IMR-90 (cell line): ENCODE measurements around the gene CXCL3. TPM values are rescaled to one million over a fixed set of nuclear protein-coding genes. Genes with fewer than 3 reads are reported as not detected.

ENCODE experiments used
- ATAC-seq: fragments of 200-7000 bp; cut with Tn5 transposase; 2 replicates; pipeline ENCODE4 v1.9.1; 2020; ENCODE audit warnings: low read depth, mild to moderate bottlenecking, moderate library complexity
- BruUV-seq: library from RNA; stranded (reverse); fragments of 400-500 nt; replicated peaks from 2 replicates; lab custom pipeline; 2021; lab: Mats Ljungman, UMichigan
- CTCF ChIA-PET: fragments of 300-600 bp; formaldehyde crosslinking; extraction: SDS; loops from one replicate; lab custom pipeline; 2021; ENCODE audit warnings: antibody characterized with exemption; lab: Yijun Ruan, JAX
- POLR2A ChIA-PET: fragments of 300-600 bp; sonication (Branson Sonifier 250); formaldehyde crosslinking; loops from one replicate; lab custom pipeline; 2022; ENCODE audit warnings: antibody characterized with exemption; ENCODE audit not compliant: unreplicated experiment; lab: Charles Lee
- DNase-seq: peaks from one replicate; pipeline ENCODE4 v3.0.0; 2013
- H2AFZ ChIP-seq: replicated peaks from 2 replicates; pipeline ENCODE3; 2013; ENCODE audit warnings: low read length, mild to moderate bottlenecking; ENCODE audit not compliant: poor library complexity
- H2AK5ac ChIP-seq: 2 replicates; pipeline ENCODE4 v1.6.1; 2013; ENCODE audit warnings: low read depth, low read length, inconsistent platforms
- H2AK9ac ChIP-seq: replicated peaks from 2 replicates; pipeline ENCODE3; 2013; ENCODE audit warnings: mild to moderate bottlenecking, low read depth, low read length, moderate library complexity; ENCODE audit not compliant: poor library complexity
- H2BK120ac ChIP-seq: 2 replicates; pipeline ENCODE4 v1.6.1; 2013; ENCODE audit warnings: low read depth, low read length, inconsistent platforms
- H2BK15ac ChIP-seq: 3 replicates; pipeline ENCODE4 v1.6.1; 2013; ENCODE audit warnings: low read depth, low read length, inconsistent platforms
- H2BK20ac ChIP-seq: 2 replicates; pipeline ENCODE4 v1.6.1; 2013; ENCODE audit warnings: low read depth, mild to moderate bottlenecking, inconsistent platforms, low read length, moderate library complexity
- H2BK5ac ChIP-seq: 2 replicates; pipeline ENCODE4 v1.6.1; 2013; ENCODE audit warnings: mild to moderate bottlenecking, low read depth, low read length, inconsistent platforms; ENCODE audit not compliant: poor library complexity, severe bottlenecking
- H3K14ac ChIP-seq: replicated peaks from 2 replicates; pipeline ENCODE4 v1.6.1; 2013; ENCODE audit warnings: low read depth, low read length, inconsistent platforms
- H3K18ac ChIP-seq: 2 replicates; pipeline ENCODE4 v1.6.1; 2013; ENCODE audit warnings: low read depth, low read length, control low read depth
- H3K23ac ChIP-seq: 2 replicates; pipeline ENCODE4 v1.6.1; 2013; ENCODE audit warnings: low read depth, low read length, inconsistent platforms
- H3K27ac ChIP-seq: 2 replicates; pipeline ENCODE4 v1.5.1; 2013; ENCODE audit warnings: mild to moderate bottlenecking, control low read depth, low read length; ENCODE audit not compliant: insufficient read depth
- H3K27me3 ChIP-seq: 2 replicates; pipeline ENCODE4 v1.6.1; 2013; ENCODE audit warnings: low read length; ENCODE audit not compliant: control insufficient read depth, insufficient read depth
- H3K36me3 ChIP-seq: 2 replicates; pipeline ENCODE4 v1.6.1; 2013; ENCODE audit warnings: low read length, mixed read lengths; ENCODE audit not compliant: control insufficient read depth, insufficient read depth
- H3K4ac ChIP-seq: 2 replicates; pipeline ENCODE4 v1.6.1; 2013; ENCODE audit warnings: low read depth, low read length, inconsistent platforms
- H3K4me1 ChIP-seq: 2 replicates; pipeline ENCODE4 v1.6.1; 2013; ENCODE audit warnings: low read length, mixed read lengths; ENCODE audit not compliant: control insufficient read depth, insufficient read depth
- H3K4me2 ChIP-seq: 2 replicates; pipeline ENCODE4 v1.6.1; 2013; ENCODE audit warnings: low read depth, mild to moderate bottlenecking, control low read depth, low read length, moderate library complexity
- H3K4me3 ChIP-seq: 2 replicates; pipeline ENCODE4 v1.5.1; 2013; ENCODE audit warnings: low read depth, mild to moderate bottlenecking, control low read depth, low read length, moderate library complexity; ENCODE audit not compliant: insufficient read depth
- H3K56ac ChIP-seq: 2 replicates; pipeline ENCODE4 v1.6.1; 2013; ENCODE audit warnings: low read length, inconsistent platforms; ENCODE audit not compliant: insufficient read depth; ENCODE audit errors: extremely low read depth
- H3K79me1 ChIP-seq, 2 experiments: 2 replicates each; pipeline ENCODE4 v1.6.1; 2013; ENCODE audit warnings: low read length in 2 of 2, inconsistent platforms in 1 of 2, low read depth in 1 of 2
- H3K9ac ChIP-seq: 2 replicates; pipeline ENCODE4 v1.6.1; 2013; ENCODE audit warnings: low read depth, low read length, control low read depth
- H3K9me1 ChIP-seq: 2 replicates; pipeline ENCODE4 v1.6.1; 2013; ENCODE audit warnings: low read length, inconsistent platforms; ENCODE audit not compliant: insufficient read depth
- H3K9me3 ChIP-seq: 2 replicates; pipeline ENCODE4 v1.6.1; 2013; ENCODE audit warnings: low read length; ENCODE audit not compliant: control insufficient read depth, insufficient read depth
- H4K20me1 ChIP-seq: 2 replicates; pipeline ENCODE4 v1.6.1; 2013; ENCODE audit warnings: low read length, inconsistent platforms; ENCODE audit not compliant: insufficient read depth
- H4K5ac ChIP-seq: 2 replicates; pipeline ENCODE4 v1.6.1; 2013; ENCODE audit warnings: mild to moderate bottlenecking, low read depth, low read length, control low read depth
- H4K8ac ChIP-seq, 2 experiments: 2 replicates each; pipeline ENCODE4 v1.6.1; 2013; ENCODE audit warnings: low read depth in 2 of 2, low read length in 2 of 2, control low read depth in 1 of 2, inconsistent platforms in 1 of 2
- H4K91ac ChIP-seq: 2 replicates; pipeline ENCODE4 v1.6.1; 2013; ENCODE audit warnings: low read depth, low read length, inconsistent platforms; ENCODE audit not compliant: insufficient read depth
- BHLHE40 ChIP-seq: fragments of 150-350 bp; IDR thresholded peaks from 2 replicates; pipeline ENCODE4 v1.6.1; 2016; ENCODE audit warnings: mild to moderate bottlenecking, low read depth, low read length
- CHD1 ChIP-seq: IDR thresholded peaks from 2 replicates; pipeline ENCODE4 v1.6.1; 2012; ENCODE audit warnings: low read depth, low read length, improper control_type of control experiment
- FOS ChIP-seq: fragments of 150-350 bp; IDR thresholded peaks from 2 replicates; pipeline ENCODE4 v1.6.1; 2016; ENCODE audit warnings: low read depth, low read length
- MAFK ChIP-seq: IDR thresholded peaks from 2 replicates; pipeline ENCODE4 v1.6.1; 2012; ENCODE audit warnings: low read depth, low read length, improper control_type of control experiment
- MAZ ChIP-seq: IDR thresholded peaks from 2 replicates; pipeline ENCODE4 v1.6.1; 2012; ENCODE audit warnings: low read depth, mild to moderate bottlenecking, low read length, improper control_type of control experiment, moderate library complexity, borderline replicate concordance
- MXI1 ChIP-seq: IDR thresholded peaks from 2 replicates; pipeline ENCODE4 v1.6.1; 2012; ENCODE audit warnings: low read depth, mild to moderate bottlenecking, low read length, moderate library complexity, borderline replicate concordance
- NFE2L2 ChIP-seq: fragments of 150-350 bp; IDR thresholded peaks from 2 replicates; pipeline ENCODE4 v1.6.1; 2016; ENCODE audit warnings: low read depth, mild to moderate bottlenecking, low read length
- POLR2A ChIP-seq: IDR thresholded peaks from 2 replicates; pipeline ENCODE4 v1.6.1; 2012; ENCODE audit warnings: mild to moderate bottlenecking, low read depth, low read length
- RAD21 ChIP-seq: IDR thresholded peaks from 2 replicates; pipeline ENCODE4 v1.6.1; 2012; ENCODE audit warnings: low read length, improper control_type of control experiment
- RCOR1 ChIP-seq: IDR thresholded peaks from 2 replicates; pipeline ENCODE4 v1.6.1; 2012; ENCODE audit warnings: mild to moderate bottlenecking, low read length, improper control_type of control experiment; ENCODE audit not compliant: insufficient replicate concordance
- SMC3 ChIP-seq: fragments of 150-350 bp; IDR thresholded peaks from 2 replicates; pipeline ENCODE4 v1.6.1; 2016; ENCODE audit warnings: low read depth, mild to moderate bottlenecking, antibody characterized with exemption, low read length, moderate library complexity
- WGBS, 2 experiments: methylation state at CpG; one replicate each; pipeline versions ENCODE4 v1.1.5 to v1.1.7; 2013; ENCODE audit warnings: missing lambda C conversion rate in 2 of 2; ENCODE audit not compliant: insufficient read length in 1 of 2; ENCODE audit errors: extremely low coverage in 2 of 2; 5-methylcytosine and 5-hydroxymethylcytosine counted together
- dilution Hi-C: fragments of 300-500 bp; cut with HindIII; formaldehyde crosslinking; loops from one replicate; pipeline ENCODE4 v1.14.3; 2018; ENCODE audit warnings: low sequenced_read_pairs; ENCODE audit not compliant: unreplicated experiment
- in situ Hi-C: fragments of 300-500 bp; cut with MboI; formaldehyde crosslinking; loops from 3 replicates; pipeline ENCODE4 v1.14.3; 2019; ENCODE audit warnings: low sequenced_read_pairs, inconsistent platforms, mixed read lengths
- intact Hi-C: fragments of 100-400 bp; cut with micrococcal nuclease; formaldehyde crosslinking; loops from 2 replicates; pipeline ENCODE4 v1.10.0; 2022
- polyA plus RNA-seq, 3 experiments: library from polyadenylated mRNA; depleted of rRNA; stranded (reverse); fragments of >200 nt; gene quantifications; 2 replicates each; pipeline ENCODE4 v1.2.3, GENCODE V29; 2012; ENCODE audit warnings: low replicate concordance in 1 of 3
- total RNA-seq: library from RNA; depleted of rRNA; stranded (reverse); fragments of >200 nt; gene quantifications from 2 replicates; pipeline ENCODE4 v1.2.3, GENCODE V29; 2012
- TF ChIP-seq, protein P1 (sequence below): fragments of 150-350 bp; IDR thresholded peaks from 2 replicates; pipeline ENCODE4 v1.6.1; 2016; ENCODE audit warnings: low read depth, mild to moderate bottlenecking, low read length, moderate library complexity, borderline replicate concordance

The CXCL3 gene
- total and polyA plus RNA-seq, 2 of the 4 experiments (the other 2 are of a cell fraction), result 0.18 to 0.74 TPM

DNA sequence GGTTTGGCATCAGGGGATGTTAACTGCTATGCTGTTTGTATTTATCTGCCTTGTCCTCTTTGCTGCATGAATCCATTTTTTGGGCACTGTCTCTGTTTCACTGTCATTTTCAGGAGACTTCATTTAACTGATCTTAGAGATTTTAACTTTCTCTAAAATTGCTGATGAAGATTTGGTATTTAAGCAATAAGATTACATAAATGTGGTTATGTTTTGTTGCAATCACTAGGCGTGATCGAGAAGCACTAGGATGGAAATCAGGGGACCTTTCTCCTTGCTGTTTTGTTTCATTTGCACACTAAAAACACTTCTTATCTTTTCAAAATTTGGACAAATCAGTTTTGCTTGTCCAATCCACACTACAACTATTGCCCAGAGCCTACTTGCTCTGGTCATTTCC lies 45.1 kb upstream of the CXCL3 start:
- no peak overlapping the region for H3K23ac ChIP-seq
- H3K27ac ChIP-seq, result no peak overlapping the region
- H2BK15ac ChIP-seq, result no peak overlapping the region
- BruUV-seq, result no TSS peak
- H3K14ac ChIP-seq, result no peak overlapping the region
- no peaks in the 10 kb centered on the region for H3K4me1 ChIP-seq
- H3K36me3 ChIP-seq, result no peaks in the 10 kb centered on the region
- H2AK9ac ChIP-seq, result no peak overlapping the region
- H3K4me2 ChIP-seq, result no peak overlapping the region
- H3K27me3 ChIP-seq, result peaks cover 12% of the 10 kb centered on the region
- dilution Hi-C loops (no loop called here), intact Hi-C loops (no loop called here), in situ Hi-C loops (no loop called here)
- no peak overlapping the region for H3K56ac ChIP-seq
- ChIA-PET CTCF (no interaction called here), POLR2A (no interaction called here)
- no peak overlapping the region for H2BK5ac ChIP-seq
- H3K4ac ChIP-seq, result no peak overlapping the region
- ATAC-seq (no peak), DNase-seq (no peak)
- H4K5ac ChIP-seq, result no peak overlapping the region
- H3K9me3 ChIP-seq, result no peaks in the 10 kb centered on the region
- TF ChIP-seq BHLHE40 (no peak), MAFK (no peak), MAZ (no peak), RCOR1 (no peak), FOS (no peak), POLR2A (no peak), MXI1 (no peak), NFE2L2 (no peak), CHD1 (no peak), SMC3 (no peak), RAD21 (no peak)
- TF ChIP-seq, protein P1, sequence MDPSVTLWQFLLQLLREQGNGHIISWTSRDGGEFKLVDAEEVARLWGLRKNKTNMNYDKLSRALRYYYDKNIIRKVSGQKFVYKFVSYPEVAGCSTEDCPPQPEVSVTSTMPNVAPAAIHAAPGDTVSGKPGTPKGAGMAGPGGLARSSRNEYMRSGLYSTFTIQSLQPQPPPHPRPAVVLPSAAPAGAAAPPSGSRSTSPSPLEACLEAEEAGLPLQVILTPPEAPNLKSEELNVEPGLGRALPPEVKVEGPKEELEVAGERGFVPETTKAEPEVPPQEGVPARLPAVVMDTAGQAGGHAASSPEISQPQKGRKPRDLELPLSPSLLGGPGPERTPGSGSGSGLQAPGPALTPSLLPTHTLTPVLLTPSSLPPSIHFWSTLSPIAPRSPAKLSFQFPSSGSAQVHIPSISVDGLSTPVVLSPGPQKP, result no peak
- no peaks in the 10 kb centered on the region for H4K20me1 ChIP-seq
- no peak overlapping the region for H3K4me3 ChIP-seq
- H2AK5ac ChIP-seq, result no peak overlapping the region
- no peak overlapping the region for H4K91ac ChIP-seq
- H4K8ac ChIP-seq, result no peak overlapping the region
- no peaks in the 10 kb centered on the region for H3K79me1 ChIP-seq
- H2BK20ac ChIP-seq, result no peak overlapping the region
- no CpG with 5 or more reads among the region's 2 CpGs for WGBS, 2 experiments
- H3K9me1 ChIP-seq, result no peaks in the 10 kb centered on the region
- no peak overlapping the region for H3K9ac ChIP-seq
- H2BK120ac ChIP-seq, result no peak overlapping the region
- H3K18ac ChIP-seq, result no peak overlapping the region
- no peak overlapping the region for H2AFZ ChIP-seq
